GM12892 (cell line): ENCODE data around the gene SESTD1.

Source experiments
- POLR2A ChIP-seq: IDR thresholded peaks from 2 replicates; pipeline ENCODE4 v1.6.1; 2011; ENCODE audit warnings: low read depth, low read length, control low read depth
- POLR2AphosphoS5 ChIP-seq: IDR thresholded peaks from 2 replicates; pipeline ENCODE4 v1.6.1; 2011; ENCODE audit warnings: low read depth, low read length, control low read depth

DNA sequence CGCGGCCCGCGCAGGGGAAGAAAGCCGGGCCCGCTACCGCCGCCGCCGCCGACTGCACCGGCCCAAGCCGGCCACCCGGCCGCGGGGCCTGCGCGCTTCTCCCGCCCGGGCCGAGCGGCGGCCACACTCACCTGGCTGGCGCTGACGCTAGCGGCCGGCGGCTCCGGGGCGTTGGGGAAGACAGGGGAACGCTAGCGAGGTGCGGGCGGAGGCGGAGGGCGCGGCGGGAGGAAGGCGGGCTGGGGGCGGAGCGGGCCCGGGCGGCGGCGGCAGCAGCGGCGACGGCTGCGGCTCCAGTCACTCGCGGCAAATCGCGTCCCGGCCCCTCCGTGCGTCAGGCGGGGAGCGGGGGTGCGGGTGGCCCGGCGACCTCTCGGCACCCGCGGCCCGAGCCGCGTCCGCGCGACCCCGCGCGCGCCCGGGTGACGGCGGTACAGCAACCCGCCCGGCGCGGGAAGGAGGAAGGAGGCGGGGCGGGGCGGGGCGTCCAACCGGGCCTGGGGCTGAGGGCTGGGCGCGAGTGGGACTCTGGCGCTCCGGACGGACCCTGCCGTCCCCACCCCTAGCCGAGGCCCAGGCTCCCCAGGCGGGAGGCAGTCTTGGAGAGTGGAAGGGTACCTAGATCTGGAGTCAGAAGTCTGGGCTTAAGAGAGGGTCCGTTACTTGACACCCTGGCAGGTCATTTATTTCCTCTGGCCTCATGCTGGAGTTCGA, at the start of gene SESTD1:
- TF ChIP-seq POLR2AphosphoS5: no peak
- TF ChIP-seq POLR2A: no peak; the same call in 1 of the 2 replicates
